ENCODE results near the gene LCNL1.

LCNL1 gene

DNA sequence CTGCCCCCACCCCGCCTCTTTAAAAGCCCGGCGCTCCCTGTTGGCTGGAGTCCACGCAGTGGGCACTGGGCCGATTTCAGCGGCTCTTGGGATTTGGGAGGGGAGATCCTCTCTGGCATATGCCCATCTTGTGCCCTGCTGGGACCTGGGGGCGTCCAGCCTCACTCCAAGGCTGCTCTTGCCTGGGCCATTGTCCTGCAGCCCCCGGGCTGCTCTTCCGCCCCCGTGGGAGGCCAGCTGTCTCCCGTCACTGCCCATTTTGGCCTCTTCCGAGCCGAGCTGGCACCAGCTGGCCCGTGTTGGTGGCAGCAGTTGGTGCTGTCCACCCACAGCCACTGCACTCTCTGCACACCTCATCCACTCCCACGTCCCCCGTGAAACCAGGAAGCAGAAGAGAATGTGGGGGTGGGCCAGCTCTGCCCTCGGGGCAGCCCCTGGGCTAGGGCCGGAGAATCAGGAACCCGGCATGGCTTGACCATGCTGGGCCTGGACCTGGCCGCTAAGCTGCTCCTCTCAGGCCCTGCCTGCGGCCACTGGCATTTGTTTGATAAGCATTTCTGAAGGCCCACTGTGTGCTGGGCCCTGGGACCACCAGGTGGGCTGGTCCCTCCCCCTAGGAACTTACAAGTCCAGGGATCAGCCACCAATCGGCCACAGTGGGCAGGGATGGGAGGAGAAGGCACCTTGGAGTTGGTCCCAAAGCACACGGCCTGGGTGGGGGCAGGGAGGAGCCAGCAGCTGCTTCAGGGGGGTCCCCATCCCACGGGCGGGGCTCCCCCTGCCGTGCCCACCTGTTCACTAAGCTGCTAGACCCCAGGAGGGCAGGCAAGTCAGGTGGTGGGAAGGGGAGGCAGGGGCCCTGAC lies 35.5 kb upstream of the LCNL1 start:
- DNase-seq (ENCODE audit: low read depth), result no peak

DNA sequence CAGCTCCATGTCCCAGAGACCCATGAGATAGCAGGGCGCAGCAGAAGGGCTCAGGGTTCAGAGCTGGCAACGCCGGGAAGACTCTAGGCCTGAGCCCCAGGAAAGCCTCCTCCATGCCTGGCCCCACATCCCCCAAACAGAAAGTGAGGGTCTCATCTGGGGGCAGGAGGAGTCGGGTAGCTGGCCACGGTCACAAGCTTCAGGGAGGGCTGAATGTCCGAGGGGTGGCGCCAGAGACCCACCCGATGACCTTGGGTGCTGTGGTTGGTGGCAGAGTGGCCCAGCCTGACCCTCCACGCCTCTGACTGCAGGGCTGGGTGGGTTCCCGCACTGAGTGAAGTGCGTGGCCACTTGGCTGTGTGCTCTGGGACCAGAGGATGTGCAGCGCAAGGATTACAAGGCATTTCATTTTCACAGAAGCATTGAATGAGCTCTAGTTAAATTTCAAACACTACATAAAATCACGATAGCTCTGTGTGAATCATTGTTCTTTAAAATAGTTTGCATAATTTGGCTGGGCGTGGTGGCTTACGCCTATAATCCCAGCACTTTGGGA lies 34.8 kb upstream of the LCNL1 start:
- peak; percentile 26 for DNase-seq (ENCODE audit: low read depth)

- no peak for DNase-seq (ENCODE audit: low read depth)
These were observed 33.5 kb upstream of the LCNL1 start for GRCh38 chr9:136949239-136949816.

DNA sequence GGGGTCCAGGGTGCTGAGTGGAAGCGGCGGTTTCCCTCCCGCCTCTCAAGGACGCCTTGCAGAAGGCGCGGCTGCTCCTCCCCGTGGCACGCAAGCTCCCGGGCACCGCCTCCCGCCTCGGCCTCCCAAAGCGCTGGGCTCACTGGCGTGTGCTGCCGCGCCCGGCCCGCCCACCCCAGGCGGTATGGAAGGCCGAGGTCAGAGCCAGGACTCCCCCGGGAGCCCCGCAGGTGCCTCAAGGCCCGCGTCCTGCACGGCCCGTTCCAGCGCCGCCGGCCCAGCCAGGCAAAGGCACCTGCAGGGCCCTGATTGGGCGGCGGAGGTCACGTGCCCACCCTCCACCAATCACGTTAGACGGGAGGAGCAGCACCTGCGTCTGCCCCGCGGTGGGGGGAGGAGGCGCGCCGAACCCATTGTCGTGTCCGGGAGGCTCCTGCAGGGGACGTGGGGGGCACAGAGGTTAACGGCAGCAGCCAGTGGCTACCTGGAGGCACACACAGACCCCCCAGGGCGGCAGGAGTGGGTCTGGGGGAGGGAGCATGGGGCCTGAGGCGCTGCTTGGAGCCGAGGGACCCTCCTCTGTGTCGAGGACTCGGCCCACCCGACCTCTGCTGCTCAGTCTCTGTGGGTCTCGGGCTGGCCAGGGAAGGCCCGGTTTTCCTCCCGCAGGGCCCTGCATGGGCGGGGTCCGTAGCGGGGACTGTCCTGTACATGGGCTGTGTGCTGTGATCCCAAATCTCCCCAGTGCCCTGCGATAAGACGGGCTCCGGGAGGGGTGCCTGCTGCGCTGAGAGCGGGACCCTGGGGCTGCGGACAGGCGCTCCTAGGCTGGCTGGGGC lies 32.8 kb upstream of the LCNL1 start:
- peak; percentile 72 for DNase-seq (ENCODE audit: low read depth)

DNA sequence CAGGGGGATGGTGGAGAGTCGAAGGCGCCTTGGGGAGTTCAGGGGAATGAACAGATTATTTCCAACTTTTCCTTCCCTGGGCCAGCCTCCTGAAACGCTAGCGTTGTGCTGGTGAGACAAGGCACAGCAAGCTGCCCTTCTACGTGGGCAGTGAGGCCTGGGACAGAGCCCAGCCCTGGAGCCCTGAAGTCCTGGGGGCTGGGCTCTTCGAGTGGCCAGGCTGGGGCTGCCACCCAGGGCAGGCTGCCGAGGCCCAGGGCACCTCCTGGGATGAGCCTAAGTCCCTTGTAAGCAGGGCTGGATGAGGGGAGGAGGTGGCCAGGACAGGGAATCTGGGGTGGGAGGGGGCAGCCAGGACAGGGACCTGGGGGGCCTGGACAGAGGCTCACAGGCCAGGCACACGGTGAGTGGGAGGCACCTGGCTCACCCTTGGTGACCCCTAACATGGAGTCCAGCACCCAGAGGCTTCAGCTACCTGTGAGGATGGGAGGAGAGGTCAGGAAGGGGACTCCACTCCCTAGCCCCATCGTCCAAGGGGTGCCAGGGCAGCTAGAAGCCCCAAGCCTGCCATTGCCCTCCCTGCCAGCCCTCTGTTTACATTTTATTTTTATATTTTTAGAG lies 32.0 kb upstream of the LCNL1 start:
- DNase-seq (ENCODE audit: low read depth), result no peak

DNA sequence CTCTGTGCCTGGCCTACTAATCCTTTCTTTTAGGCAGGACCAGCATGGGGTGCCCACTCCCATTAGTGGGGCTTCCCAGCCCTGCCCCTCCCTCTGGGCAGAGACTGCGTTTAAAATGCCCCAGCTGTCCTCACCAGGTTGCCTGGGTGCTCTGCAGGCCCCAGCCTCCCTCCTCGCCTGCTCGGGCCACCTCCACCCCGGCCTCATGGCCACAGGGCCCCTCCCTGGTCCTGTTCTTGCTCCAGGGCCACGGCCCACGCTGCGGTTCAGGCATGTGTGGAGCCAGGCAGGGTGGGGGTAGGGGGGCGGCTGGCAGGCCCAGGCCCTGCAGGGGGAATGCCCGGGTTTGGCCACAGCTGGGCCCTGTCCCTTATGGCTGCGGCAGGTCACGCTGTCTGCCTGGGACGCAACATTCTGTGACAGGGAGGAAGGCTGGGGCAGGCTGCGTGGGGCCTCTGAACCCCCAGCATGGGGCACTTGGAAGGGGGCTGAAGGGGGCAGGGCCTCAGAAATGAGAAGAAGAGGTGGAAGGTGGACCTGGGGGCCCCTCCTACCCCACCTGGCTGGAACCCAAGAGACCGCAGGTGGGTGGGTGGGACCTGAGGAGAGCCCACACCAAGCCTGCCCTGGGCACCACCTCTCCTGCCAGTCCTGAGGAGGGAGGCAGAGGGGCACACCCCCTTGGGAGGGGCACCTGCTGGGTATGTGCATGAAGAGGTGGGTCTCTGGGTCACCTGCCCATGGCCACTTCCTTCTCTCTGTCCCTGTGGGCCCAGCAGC lies 31.1 kb upstream of the LCNL1 start, which contains the start of gene LCN12:
LCN12 (plus strand) TSS at position 733 of the 780 bp plus-strand sequence. CDS start 55 bp downstream, outside the sequence.
- DNase-seq (ENCODE audit: low read depth), result no peak

- no peak for DNase-seq (ENCODE audit: low read depth)
These were observed 30.4 kb upstream of the LCNL1 start for GRCh38 chr9:136952321-136952850.

DNA sequence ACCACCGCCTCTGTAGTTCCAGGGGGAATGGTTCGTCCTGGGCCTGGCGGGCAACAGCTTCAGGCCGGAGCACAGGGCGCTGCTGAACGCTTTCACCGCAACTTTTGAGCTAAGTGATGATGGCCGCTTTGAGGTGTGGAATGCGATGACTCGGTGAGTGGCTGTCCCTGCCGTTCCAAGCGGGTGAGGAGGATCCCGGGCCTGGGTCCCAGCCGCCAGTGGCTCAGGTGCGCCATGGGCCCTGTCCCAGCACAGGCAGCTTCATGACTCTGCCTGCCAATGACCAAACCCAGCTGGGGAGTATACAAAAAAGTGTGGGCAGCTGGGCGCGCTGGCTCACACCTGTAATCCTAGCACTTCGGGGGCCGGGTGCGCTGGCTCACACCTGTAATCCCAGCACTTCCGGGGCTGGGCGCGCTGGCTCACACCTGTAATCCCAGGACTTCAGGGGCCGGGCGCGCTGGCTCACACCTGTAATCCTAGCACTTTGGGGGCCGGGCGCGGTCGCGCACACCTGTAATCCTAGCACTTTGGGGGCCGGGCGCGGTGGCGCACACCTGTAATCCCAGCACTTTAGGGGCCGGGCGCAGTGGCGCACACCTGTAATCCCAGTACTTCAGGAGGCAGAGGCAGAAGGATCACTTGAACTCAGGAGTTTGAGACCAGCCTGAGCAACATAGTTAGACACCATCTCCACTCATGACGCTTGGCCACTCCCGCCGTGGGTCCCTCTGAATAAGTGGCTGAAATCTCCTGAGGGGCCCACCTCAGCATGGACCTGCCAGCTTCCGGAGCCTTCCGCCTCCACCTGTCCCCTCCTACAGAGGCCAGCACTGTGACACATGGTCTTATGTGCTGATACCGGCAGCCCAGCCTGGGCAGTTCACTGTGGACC lies 29.7 kb upstream of the LCNL1 start:
- no peak for DNase-seq (ENCODE audit: low read depth)

DNA sequence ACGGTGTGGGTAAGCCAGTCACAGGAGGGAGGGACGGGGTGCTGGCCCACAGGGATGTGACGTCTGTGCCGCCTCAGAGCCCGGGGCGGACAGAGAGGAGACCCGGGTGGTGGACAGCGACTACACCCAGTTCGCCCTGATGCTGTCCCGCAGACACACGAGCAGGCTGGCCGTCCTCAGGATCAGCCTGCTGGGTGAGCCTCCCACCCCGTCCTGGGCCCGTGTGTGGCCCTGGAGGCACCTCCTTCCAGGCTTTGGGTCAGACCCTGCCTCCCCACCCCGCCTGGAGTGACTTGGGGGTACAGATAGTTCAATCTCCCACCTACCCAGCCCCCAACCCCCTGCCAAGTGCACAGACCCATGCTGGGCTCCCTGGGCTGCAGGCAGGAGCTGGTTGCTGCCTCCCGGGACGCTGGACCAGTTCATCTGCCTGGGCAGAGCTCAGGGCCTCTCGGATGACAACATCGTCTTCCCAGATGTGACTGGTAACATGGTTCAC lies 29.0 kb upstream of the LCNL1 start:
- no peak for DNase-seq (ENCODE audit: low read depth)

GRCh38 chr9:136954270-136955083 lies 28.3 kb upstream of the LCNL1 start:
- no peak for DNase-seq (ENCODE audit: low read depth)

- DNase-seq (ENCODE audit: low read depth), result no peak
These were observed 27.4 kb upstream of the LCNL1 start for GRCh38 chr9:136955202-136955942.

DNA sequence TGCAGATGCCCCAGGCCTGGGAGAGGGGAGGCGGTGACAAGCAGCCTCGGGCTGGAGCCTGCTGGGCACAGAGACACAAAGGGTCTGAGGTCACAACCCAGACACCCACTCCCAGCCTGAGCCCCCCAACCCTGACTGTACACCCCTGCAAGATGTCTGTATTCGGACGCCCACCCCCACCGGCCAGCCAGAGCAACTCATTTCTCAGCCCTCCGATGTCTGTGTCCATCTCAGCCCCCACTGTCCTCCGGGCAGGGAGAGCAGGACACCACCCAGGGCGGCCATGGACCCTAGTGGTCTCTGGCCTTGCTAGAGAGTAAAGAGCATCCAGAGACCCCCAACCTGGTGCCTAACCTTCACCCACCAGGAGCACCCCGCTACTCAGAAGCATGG lies 26.9 kb upstream of the LCNL1 start:
- DNase-seq (ENCODE audit: low read depth), result no peak

- DNase-seq (ENCODE audit: low read depth), result no peak
These were observed 26.2 kb upstream of the LCNL1 start for GRCh38 chr9:136956604-136957003.

DNA sequence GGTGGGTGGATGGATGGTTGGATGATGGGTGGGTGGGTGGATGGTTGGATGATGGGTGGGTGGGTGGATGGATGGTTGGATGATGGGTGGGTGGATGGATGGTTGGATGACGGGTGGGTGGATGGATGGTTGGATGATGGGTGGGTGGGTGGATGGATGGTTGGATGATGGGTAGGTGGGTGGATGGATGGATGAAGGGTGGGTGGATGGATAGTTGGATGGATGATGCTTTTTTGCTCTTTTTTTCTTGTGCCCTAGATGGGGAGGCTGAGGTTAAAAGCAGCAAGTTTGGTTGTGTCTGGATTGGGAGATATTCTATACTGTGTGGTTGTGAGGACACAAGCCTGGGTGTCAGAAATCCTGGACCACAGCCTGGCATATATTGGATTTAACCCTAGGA lies 25.3 kb upstream of the LCNL1 start:
- no peak for DNase-seq (ENCODE audit: low read depth)

GRCh38 chr9:136957901-136958300 lies 24.9 kb upstream of the LCNL1 start:
- DNase-seq (ENCODE audit: low read depth), result no peak

- DNase-seq (ENCODE audit: low read depth), result no peak
These were observed 24.3 kb upstream of the LCNL1 start for GRCh38 chr9:136958473-136958872.

DNA sequence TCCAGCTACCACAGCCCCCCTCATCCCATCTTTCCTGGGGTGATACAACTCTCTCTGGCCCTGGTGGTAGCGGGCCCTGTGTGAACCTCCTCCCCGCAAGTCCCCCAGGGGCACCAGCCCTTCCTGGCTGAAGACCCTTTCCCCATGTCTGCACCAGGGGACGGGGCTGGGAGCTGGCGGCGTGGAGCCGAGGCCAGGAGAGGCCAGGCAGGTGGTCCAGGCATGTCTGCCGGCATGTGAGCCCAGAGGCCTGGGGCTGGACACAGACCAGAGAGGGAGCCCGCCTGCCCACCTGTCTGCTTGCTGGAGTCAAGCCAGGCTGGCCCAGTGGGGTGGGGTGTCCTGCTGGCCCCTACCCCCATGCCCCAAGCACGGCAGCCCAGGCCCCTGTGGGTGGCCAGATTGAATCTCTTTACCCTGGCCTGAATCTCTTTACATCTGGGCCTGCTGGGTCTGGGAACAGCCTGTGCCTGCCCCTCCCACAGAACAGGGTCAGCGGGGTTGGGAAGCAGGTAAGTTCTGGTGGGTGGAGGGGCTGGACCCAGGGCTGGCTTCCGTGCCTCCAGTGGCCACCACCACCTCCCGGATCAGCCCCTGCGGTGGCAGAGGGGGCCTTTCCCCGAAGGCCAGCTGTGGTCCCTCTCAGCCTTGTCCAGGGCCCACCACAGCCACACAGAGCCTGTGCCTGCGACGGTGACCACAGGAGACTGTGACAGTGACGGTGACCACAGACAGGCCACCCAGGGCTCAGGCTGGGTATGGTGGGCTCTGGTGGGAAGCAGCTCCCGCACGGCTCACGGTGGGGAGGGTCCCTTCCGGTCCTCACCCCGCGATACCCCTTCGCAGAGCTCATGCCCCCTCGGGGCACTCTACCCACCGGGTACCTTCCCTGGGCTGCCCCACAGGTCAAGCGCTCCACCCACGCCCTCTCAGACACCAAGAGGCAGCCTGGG lies 23.6 kb upstream of the LCNL1 start:
- DNase-seq (ENCODE audit: low read depth), result no peak

All from iris pigment epithelial cell (primary cell).